ENCODE results near the gene USP15.

Gene USP15

DNA sequence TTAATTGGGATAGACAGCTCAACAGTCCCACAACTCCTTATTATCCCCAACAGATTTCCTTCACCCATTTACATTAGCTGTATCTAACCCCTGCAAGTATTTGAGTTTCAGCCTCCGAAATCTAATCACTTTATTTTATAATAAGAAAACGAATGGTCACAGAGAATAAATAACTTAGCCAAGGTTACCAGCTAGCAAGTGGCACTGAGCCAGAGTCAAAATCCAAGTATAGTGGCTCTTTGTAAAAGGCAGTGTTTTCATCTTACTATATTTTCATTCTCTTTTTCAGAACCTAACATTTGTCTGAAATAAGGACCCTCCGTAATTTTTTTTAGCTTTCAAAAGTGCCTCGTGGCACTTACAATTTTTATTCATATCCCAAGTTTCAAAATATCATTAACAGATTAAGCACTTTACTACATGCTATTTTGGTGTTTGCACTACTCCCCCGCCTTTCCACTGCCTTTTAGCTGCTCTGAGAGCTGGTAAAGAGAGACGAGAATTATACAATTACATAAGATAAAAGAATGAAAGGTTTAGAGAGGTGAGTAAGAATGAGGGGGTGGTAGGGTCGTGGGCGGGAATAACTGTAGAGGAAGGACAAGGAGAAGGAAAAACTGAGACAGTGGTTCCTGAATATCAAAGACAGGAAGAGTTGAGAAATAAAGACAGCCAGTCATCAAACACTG lies 3.7 kb upstream of the USP15 start:
- no peak for DNase-seq (ENCODE audit: low spot score)

DNA sequence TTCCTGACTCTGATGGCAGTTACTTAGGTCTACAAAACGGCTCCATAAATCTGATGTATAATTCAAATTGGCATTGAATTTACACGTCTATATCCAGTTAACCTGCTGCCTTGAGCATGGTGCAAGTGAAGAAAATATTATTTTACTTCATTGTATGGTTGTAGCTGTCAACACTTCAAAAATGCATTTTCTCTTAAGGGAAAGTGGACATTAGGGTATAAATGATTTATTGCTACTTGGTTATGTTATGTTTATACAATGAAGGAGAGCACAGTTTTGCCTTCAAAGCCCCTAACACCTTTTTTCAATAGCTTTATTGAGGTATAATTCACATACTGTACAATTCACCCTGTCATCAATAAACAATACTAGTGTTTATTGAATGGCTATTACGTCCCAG lies 2.0 kb upstream of the USP15 start:
- no peak for DNase-seq (ENCODE audit: low spot score)

DNA sequence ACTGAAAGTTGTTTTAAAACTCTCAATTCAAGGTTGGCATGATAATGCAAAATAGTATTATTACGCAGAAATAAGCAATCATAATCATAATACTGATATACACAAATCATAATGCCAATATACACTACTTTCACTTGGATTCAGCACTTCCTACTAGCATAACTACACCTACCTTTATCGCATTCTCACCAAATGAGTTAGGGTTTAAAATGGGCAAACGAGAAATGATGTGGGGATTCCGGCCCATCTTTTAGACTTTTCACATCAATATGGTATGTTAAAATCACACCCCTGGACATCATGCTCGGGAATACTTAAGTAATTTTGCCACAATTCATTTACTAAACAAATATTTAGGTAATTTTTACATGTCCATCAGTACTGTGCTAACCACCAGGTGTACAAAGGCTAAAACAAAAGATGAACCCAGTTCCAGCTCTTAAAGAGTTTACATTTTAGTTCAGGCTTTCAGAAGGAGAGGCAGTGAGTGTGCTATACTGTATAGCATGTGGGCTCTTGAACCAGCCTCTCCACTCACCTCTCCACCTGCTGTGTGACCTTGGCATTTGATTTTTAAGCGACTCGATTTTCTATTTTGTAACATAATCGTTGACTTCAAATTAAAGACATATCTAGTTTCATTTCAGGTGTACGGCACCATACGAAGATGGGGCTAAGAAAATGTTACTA lies 1.1 kb upstream of the USP15 start:
- peak; percentile 18 for DNase-seq (ENCODE audit: low spot score)

DNA sequence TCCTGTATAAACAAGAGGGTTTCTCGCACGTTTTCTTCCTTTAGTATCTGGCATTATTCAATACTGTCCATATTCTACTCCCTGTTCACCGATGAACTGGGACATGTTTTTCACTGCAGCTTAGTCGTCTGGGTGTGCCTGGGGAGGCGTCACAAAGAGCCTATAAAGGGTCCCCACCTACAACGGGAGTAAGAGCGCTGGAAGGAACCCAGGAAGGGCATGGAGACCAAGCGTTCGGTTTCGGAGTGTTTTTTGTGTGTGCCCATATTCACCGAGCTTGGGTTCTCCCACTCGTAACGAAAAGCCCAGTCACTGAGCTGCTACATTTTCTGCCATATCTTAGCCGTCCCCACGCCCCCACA lies 592 bp upstream of the USP15 start:
- DNase-seq (ENCODE audit: low spot score): no peak

DNA sequence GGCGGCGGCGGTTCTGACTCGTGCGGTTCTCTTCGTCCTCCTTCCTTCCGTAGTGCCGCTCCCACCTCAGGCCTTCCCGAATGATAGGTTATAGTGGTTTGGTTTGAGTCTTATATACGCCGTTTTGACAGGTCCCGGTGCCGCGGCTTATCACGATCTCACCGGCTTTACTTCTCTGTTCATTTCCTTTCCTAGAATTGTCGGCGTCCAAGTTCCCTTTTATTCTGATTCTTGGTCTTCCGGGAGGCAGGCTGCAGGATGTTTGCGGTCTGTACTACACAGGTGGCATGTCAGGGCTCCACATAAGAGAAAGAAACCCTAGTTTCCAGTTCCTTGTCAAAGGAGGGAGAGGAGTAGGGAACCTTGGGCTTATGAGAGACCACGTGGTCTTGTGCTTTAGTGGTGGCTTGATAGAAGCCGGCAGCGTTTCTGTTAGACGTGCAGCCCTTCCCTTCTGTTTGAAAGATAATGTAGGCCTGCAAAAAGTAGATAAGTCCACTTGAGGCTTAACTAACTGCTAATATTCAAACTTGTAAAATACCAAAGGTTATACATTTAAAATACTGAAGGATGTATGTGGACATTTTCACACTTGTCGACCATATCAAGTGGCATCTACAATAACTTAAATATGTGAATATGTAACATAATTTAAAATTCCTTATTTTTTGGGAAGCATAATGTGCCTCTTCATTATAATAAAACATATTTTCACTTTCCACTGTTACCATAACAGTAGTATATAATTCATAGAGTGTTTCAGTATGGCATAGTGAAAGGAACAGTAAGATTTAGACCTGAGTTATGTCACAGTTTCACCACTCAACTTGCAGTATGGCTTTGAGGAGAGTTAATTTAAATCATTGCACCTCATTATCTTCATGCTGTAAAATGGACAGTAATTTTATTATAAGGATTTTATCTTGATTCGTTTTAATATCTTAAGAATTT lies 804 bp downstream of the USP15 start:
- DNase-seq (ENCODE audit: low spot score): peak; percentile 52

DNA sequence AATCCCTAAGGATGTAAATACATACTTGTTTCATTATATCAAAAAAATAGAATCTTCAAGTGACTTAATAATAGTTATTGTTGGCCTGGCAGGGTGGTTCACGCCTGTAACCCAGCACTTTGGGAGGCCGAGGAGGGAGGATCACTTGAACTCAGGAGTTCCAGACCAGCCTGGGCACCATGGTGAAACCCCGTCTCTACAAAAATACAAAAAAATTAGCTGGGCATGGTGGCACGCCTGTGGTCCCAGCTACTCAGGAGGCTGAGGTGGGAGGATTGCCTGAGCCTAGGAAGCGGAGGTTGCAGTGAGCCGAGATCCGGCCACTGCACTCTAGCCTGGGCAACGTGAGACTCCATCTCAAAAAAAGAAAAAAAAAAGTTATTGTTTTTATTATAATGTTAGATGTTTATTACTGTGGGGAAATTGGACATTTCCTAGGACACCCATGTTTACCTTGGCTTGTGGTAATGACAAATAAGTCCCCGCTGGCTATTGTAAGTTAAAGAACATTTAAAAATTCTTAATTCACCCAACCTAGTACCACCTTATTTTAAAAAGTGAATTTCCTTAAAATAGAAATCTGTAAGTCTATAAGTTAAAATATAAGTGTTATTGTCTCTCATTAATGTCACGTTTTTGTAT lies 1.8 kb downstream of the USP15 start:
- no peak for DNase-seq (ENCODE audit: low spot score)

DNA sequence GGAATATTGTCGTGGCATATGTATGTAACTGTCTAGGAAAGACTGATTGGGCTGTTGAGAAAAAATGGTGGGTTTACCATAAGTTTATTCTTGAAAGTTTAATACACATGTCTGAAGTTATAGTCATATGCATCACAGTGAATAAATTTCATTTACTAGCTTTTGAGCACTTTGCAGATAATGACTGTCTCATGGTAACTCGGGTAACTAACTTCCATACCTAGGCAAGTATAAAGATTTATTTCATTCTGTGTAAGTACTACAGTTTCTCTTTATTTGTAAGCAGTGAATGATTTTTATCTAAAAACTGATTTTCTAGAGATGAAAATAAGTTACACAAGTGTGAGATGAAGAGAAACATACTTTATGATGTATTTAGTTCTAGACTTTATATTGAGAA lies 3.0 kb downstream of the USP15 start:
- no peak for DNase-seq (ENCODE audit: low spot score)

DNA sequence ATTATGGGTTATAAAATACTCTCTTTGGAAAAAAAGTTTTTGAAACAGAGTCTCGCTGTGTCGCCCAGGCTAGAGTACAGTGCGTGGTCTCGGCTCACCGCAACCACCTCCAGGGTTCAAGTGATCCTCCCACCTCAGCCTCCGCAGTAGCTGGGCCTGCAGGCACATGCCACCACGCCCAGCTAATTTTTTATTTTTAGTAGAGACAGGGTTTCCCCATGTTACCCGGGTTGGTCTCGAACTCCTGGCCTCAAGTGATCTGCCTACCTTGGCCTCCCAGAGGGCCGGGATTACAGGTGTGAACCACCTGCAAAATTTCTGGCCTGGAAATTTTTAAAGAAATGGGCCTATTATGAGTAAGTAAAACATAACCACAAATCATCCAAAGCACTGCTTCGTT lies 3.8 kb downstream of the USP15 start:
- no peak for DNase-seq (ENCODE audit: low spot score)

DNA sequence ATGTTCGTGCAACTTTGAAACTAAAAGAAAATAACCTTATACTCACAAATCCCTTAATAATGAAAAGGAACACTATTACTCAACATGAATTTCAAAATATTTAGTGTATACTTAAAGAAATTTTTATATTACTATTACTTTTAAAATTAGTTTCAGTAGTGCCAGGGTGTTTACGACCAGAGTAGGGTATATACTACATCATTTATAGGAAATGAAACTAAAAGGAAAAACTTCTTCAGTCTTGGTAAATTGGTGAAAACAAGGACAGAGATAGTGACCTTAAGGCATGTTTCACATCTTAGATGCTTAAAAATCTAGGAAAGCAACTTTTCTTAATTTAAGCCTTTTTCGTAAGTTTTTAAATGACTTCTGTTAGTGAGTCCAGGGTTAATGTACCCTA lies 4.5 kb downstream of the USP15 start:
- DNase-seq (ENCODE audit: low spot score): no peak

DNA sequence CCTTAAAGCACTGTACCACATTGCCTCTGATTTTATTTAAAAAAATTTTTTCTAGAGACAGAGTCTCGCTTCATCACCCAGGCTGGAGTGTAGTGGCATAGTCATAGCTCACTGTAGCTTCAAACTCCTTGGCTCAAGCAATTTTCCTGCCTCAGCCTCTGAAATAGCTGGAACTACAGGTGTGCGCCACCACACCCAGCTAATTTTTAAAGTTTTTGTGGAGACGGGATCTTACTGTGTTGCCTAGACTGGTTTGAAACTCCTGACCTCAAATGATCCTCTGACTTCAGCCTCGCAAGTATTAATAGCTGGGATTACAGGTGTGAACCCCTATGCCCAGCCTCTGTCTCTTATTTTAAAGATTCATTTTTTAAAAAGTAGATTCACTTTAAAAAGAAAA lies 5.3 kb downstream of the USP15 start:
- DNase-seq (ENCODE audit: low spot score): no peak

DNA sequence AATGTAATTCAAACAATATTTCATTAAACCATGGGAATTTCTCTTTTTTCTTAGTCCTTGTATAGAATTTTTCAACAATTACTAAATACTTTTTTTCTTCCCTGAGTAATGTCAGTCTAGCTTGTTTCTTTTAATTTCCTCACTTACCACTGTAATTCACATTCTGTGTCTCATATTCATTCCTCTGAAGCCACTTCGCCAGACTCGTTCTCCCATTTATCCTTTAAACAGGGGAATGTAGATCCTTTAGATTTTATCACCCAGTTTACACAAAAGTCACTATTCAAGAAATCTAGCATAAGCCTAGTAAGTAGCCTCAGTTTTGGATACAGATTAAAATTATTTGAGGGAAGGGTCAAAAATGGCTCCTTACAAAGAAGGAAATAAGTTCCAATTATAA lies 6.8 kb downstream of the USP15 start:
- no peak for DNase-seq (ENCODE audit: low spot score)

DNA sequence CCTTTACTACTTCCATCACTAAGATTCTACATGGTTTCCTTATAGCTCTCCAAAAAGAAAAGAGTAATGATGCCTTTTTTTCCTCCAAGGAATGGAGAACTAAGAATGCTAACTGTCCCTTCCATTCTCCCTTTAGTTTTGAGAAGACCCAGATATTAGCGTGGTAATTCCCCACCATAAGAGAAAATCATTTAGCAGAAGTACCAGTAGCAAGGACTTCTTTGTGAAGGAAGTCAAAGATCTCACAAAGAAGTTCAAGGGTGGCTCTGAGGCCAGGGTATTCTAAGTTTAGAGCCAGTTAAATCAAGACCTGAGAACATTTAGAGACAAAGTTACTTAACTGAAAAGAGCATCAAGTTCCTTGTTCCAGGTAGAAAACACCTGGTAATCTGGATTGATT lies 7.3 kb downstream of the USP15 start:
- no peak for DNase-seq (ENCODE audit: low spot score)

DNA sequence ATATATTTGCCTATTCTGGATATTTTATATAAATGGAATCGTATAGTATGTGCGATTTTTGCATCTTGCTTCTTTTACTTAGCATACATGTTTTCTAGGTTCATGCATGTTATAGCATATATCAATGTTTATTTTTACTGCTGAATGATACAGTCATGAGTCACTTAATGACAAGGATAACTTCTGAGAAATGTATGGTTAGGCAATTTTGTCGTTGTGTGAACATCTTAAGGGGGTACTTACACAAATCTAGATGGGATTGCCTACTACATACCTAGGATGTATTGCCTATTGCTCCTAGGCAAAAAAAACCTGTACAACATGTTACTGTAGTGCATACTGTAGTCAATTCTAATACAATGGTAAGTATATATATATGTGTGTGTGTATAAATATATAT lies 8.8 kb downstream of the USP15 start:
- no peak for DNase-seq (ENCODE audit: low spot score)

DNA sequence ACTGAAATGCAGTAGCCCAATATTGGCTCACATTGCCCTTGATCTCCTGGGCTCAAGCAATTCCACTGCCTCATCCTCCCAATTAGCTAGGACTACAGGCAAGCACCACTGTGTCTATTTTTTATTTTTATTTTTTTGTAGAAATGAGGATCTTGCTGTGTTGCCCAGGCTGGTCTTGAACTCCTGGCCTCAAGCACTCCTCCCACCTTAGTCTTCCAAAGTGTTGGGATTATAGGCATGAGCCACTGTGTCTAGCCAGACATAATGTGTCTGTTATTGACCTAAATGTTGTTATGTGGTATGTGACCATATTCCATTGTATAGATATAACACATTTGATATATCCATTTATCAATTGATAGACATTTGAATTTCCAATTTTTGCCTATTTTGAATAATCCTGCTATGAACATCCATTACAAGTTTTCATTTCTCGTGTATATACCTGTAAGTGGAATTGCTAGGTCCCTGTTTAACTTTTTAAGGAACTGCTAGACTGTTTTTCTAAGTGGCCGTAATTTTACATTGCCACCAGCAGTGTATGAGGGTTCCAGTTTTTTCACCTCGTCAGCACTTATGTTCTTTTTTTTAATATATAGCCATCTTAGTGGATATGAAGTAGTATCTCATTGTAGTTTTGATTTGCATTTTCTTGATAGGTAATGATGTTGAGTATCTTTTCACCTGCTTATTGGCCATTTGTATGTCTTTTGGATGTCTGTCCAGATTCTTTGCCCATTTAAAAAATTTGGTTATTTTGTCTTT lies 9.4 kb downstream of the USP15 start:
- no peak for DNase-seq (ENCODE audit: low spot score)

DNA sequence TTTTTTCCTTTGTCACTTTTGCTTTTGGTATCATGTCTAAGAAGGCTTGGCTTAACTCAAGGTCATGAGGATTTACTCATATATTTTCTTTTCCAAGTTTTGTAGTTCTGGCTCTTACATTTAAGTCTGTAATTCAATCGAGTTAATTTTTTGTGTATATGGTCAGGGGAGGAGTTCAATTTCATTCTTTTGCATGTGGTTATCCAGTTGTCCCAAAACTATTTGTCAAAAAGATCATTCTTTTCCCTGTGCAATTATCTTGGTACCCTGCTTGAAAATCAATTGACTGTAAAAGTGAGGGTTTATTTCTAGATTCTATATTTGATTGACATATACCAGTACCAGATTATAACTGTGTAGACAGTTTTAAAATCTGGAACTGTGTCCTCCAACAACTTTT lies 10.2 kb downstream of the USP15 start:
- DNase-seq (ENCODE audit: low spot score): no peak

DNA sequence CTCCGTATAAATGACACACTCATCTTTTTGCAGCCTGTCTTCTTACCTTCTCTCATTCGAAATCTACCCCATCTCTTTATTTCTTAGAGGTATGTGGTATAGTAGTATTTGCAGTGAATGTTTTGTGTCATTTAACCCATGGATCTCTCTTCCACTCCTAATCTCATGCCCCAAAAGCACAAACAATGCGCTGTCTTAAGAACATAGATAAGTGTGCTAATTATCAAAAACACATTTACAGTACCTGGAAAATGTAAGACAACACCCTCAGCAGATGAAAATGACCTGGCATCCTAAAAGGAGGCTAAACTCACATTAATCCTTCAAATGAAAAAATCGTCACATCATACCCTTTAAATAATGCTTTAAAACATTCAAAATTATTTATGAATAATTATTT lies 10.7 kb downstream of the USP15 start:
- no peak for DNase-seq (ENCODE audit: low spot score)

DNA sequence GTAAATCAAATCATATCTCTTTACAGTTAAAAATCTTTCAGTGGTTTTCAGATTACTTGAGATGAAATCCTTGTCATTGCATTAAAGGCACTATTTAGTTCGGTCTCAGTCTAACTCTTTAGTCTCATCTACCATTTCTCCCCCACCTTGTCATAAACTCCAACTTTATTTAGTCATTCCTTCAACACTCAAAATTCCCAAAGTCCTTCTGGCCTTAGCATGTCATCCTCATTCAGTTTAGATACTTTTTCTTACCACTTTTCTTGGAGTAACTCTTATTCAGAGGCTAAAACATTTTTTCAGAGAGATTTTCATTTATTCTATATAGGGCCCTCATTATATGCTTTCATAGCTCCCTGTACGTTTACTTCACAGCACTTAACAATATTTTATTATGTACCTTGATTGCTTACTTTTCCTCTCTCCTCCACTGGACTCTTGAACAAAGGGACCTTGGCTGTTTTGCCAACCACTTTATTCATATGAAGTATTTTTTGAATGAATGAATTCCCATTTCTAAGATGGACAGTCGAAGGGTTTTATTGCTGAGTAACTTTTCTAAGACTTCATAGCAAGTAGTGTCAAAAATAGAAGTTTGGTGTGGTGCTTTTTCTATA lies 12.8 kb downstream of the USP15 start:
- DNase-seq (ENCODE audit: low spot score): no peak

DNA sequence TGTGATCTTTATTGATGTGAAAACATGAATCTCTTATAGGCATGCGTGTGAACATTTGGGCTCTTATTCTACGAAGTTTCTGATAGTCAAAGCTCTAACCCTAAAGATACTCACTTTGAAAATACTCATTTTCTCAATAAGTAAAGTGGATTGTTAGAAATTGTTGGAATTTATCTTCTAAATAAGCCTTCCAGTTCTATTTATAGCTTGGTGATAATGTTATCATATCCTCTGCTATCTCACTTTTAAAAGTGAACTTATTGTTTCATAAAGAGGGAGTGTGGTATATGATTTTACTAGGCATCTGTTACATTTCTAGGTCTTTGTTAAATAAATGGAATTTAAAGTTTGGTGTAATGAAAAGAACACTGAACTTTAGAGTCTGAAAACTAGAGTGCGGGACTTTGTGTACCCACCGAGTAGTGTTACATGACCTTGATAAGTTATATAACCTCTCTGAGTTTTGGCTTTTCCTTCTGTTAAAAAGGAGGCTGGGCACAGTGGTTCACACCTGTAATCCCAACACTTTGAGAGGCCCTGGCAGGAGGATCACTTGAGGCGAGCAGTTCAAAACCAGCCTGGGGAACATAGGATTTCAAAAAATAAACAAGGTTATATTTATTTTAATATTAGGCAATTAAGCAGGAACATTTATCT lies 13.6 kb downstream of the USP15 start:
- DNase-seq (ENCODE audit: low spot score): no peak

DNA sequence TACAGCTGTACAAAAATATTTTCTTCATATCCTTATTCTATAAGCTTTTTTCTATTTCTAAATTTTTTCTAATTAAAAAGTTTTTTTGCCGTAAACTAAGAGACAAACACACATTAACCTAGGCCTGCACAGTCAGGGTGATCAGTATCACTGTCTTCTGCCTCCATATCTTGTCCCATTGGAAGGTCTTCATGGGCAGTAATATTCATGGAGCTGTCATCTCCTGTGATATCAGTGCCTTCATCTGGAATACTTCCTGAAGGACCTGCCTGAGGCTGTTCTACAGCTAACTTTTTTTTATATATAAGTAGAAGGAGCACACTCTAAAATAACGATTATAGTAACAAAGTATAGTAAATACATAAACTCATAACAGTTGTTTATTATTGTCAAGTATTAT lies 17.8 kb downstream of the USP15 start:
- DNase-seq (ENCODE audit: low spot score): no peak

DNA sequence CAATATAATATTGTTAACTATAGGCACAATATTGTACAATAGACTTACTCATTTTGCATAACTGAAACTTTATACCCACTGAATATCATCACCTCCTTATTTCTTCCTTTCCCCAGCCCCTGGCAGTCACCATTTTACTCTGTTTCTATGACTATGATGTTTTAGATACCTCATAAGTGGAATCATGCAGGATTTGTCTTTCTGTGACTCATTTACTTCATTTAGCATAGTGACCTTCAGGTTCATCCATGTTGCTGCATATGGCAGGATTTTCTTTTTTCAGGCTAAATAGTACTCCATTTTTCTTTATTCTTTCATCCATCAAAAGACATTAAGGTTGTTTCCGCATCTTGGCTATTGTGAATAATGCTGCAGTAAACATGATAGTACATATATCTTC lies 18.9 kb downstream of the USP15 start:
- no peak for DNase-seq (ENCODE audit: low spot score)

Measured in SK-N-DZ (cell line).